Esophagus squamous epithelium (tissue), 5 donors: Measurements from ENCODE around the gene CCL21. TPM values are rescaled to one million over a fixed set of nuclear protein-coding genes. Genes with fewer than 3 reads are reported as not detected.

Source experiments
- DNase-seq: peaks from one replicate; lab custom pipeline; 2025; lab: John Stamatoyannopoulos, UW
- H3K27ac ChIP-seq, 4 donors: fragments of 200-600 bp; sonication (generic); one replicate each; pipeline ENCODE4 v1.5.1; 2016 to 2019; ENCODE audit warnings: mild to moderate bottlenecking in 1 of 4
- H3K27me3 ChIP-seq, 4 donors: fragments of 200-600 bp; sonication (generic); 1 replicate in 3 of 4; 2 replicates in 1 of 4; pipeline versions ENCODE4 v1.5.1 to v1.6.0; 2017 to 2021; ENCODE audit warnings: antibody characterized with exemption in 1 of 4
- H3K36me3 ChIP-seq, 3 donors: fragments of 200-600 bp; sonication (generic); one replicate each; pipeline ENCODE4 v1.5.1; 2016 to 2019
- H3K4me1 ChIP-seq, 3 donors: fragments of 200-600 bp; sonication (generic); one replicate each; pipeline ENCODE4 v1.5.1; 2017 to 2019
- H3K4me3 ChIP-seq, 4 donors: fragments of 200-600 bp; sonication (generic); 1 replicate in 3 of 4; 2 replicates in 1 of 4; pipeline ENCODE4 v1.5.1; 2016 to 2019; ENCODE audit warnings: mild to moderate bottlenecking in 2 of 4, moderate library complexity in 1 of 4
- H3K9me3 ChIP-seq, 3 donors: fragments of 200-600 bp; sonication (generic); one replicate each; pipeline ENCODE4 v1.5.1; 2016 to 2019
- CTCF ChIP-seq, 6 experiments: fragments of 450-650 bp in 4 of 6; fragments of 200-600 bp in 2 of 6; sonication (generic) in 2 of 6; IDR thresholded peaks; one replicate each; pipeline ENCODE4 v1.5.1; 2016 to 2019; ENCODE audit warnings: antibody characterized with exemption in 6 of 6, mild to moderate bottlenecking in 4 of 6, moderate library complexity in 4 of 6
- POLR2A ChIP-seq, 4 donors: fragments of 450-650 bp; IDR thresholded peaks; one replicate each; pipeline ENCODE4 v1.6.1; 2017; ENCODE audit warnings: antibody characterized with exemption in 4 of 4, mild to moderate bottlenecking in 4 of 4, moderate library complexity in 3 of 4
- WGBS, 2 donors: methylation state at CpG; one replicate each; pipeline ENCODE4 v1.1.5; 2018; 5-methylcytosine and 5-hydroxymethylcytosine counted together
- intact Hi-C: fragments of 100-400 bp; cut with DNase I; formaldehyde crosslinking; loops from one replicate; pipeline ENCODE4 v1.15.0; 2022
- total RNA-seq, 4 donors: library from RNA; depleted of rRNA; stranded (reverse); fragments of >200 nt; gene quantifications; one replicate each; pipeline ENCODE4 v1.1.0, GENCODE V29; 2016
- donor health status: DM: yes; HTN: yes; CAD: no.

The CCL21 gene
- total RNA-seq, 4 donors from 2014 or later = 3.7 to 181 (median 26.9) TPM

- TF ChIP-seq CTCF (IDR thresholded peaks at IDR 0.05) (no peak), POLR2A (IDR thresholded peaks at IDR 0.05) (no peak)
- 90 to 91% methylated on average over 4 of the region's 4 CpGs for WGBS, 2 donors
- DNase-seq = no peak
These were observed 25.1 kb downstream of the CCL21 start for GRCh38 chr9:34684816-34685215.

GRCh38 chr9:34684145-34684544, 25.8 kb downstream of the CCL21 start:
- no peaks in the 10 kb centered on the region for H3K36me3 ChIP-seq
- 48 to 88% methylated on average over 3 to 4 of the region's 4 CpGs for WGBS, 2 donors
- peaks cover 0 to 43% (median 0%) of the 10 kb centered on the region in 3 donors for H3K4me1 ChIP-seq
- no peaks in the 10 kb centered on the region for H3K27me3 ChIP-seq
- no peak overlapping the region for H3K4me3 ChIP-seq
- intact Hi-C loops = no loop called here
- no peak for DNase-seq
- H3K9me3 ChIP-seq = no peaks in the 10 kb centered on the region
- H3K27ac ChIP-seq = no peak overlapping the region
- TF ChIP-seq POLR2A (IDR thresholded peaks at IDR 0.05) (no peak), CTCF (IDR thresholded peaks at IDR 0.05) (no peak)

More at GRCh38 chr9:34684816-34685215, 25.1 kb downstream of the CCL21 start:
- peaks cover 0 to 45% (median 0%) of the 10 kb centered on the region in 3 donors for H3K4me1 ChIP-seq
- no peaks in the 10 kb centered on the region for H3K9me3 ChIP-seq
- H3K36me3 ChIP-seq = no peaks in the 10 kb centered on the region
- no peaks in the 10 kb centered on the region for H3K27me3 ChIP-seq
- peak overlapping the region in 1 of 4 donors; percentile 55 for H3K27ac ChIP-seq
- no peak overlapping the region for H3K4me3 ChIP-seq
- intact Hi-C loops = no loop called here

- TF ChIP-seq POLR2A (IDR thresholded peaks at IDR 0.05) = no peak
- TF ChIP-seq CTCF (IDR thresholded peaks at IDR 0.05) = no peak
- H3K27ac ChIP-seq = peak overlapping the region in 1 of 4 donors; percentile 3
- H3K27me3 ChIP-seq = no peaks in the 10 kb centered on the region
- no peak overlapping the region for H3K4me3 ChIP-seq
- H3K4me1 ChIP-seq = no peaks in the 10 kb centered on the region
- intact Hi-C loops = no loop called here
- H3K9me3 ChIP-seq = no peaks in the 10 kb centered on the region
- WGBS, 2 donors = 91 to 98% methylated on average over 2 of the region's 2 CpGs
- no peaks in the 10 kb centered on the region for H3K36me3 ChIP-seq
- DNase-seq = no peak
These were observed 34.1 kb downstream of the CCL21 start for GRCh38 chr9:34675869-34676268.

GRCh38 chr9:34675048-34675714, 34.8 kb downstream of the CCL21 start:
- DNase-seq = no peak
- no peaks in the 10 kb centered on the region for H3K4me1 ChIP-seq
- no peak overlapping the region for H3K4me3 ChIP-seq
- H3K27ac ChIP-seq = peak overlapping the region in 1 of 4 donors; percentile 3
- intact Hi-C loops = no loop called here
- TF ChIP-seq POLR2A (IDR thresholded peaks at IDR 0.05) (no peak), CTCF (IDR thresholded peaks at IDR 0.05) (peak; percentile 14 to 60 (median 48))
- H3K36me3 ChIP-seq = no peaks in the 10 kb centered on the region
- H3K9me3 ChIP-seq = no peaks in the 10 kb centered on the region
- no peaks in the 10 kb centered on the region for H3K27me3 ChIP-seq
- WGBS, 2 donors = 11 to 100% methylated on average over 2 to 3 of the region's 10 CpGs

- Histone ChIP-seq H3K9me3 (no peaks in the 10 kb centered on the region), H3K4me3 (no peak overlapping the region), H3K27me3 (no peaks in the 10 kb centered on the region), H3K4me1 (no peaks in the 10 kb centered on the region), H3K27ac (no peak overlapping the region), H3K36me3 (peaks cover 0 to 7% (median 0%) of the 10 kb centered on the region in 3 donors)
- TF ChIP-seq CTCF (IDR thresholded peaks at IDR 0.05) = no peak
- TF ChIP-seq POLR2A (IDR thresholded peaks at IDR 0.05) = no peak
- DNase-seq = no peak
- 74 to 77% methylated on average over 3 of the region's 3 CpGs for WGBS, 2 donors
- intact Hi-C loops = no loop called here
These were observed 35.5 kb downstream of the CCL21 start for GRCh38 chr9:34674440-34674839.
